ENCODE results near the gene SCMH1. TPM values are rescaled to one million over a fixed set of nuclear protein-coding genes. Genes with fewer than 3 reads are reported as not detected.

The SCMH1 gene
- total RNA-seq, 1 experiment from 2014 or later, result 19.4 TPM

GRCh38 chr1:41249319-41249718 is 7.2 kb upstream of the SCMH1 start (continued):
- TF ChIP-seq, protein P1, sequence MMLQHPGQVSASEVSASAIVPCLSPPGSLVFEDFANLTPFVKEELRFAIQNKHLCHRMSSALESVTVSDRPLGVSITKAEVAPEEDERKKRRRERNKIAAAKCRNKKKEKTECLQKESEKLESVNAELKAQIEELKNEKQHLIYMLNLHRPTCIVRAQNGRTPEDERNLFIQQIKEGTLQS (CRISPR knock-in tag; conservative IDR thresholded peaks at IDR 0.05), result no peak
- TF ChIP-seq ZNF671 (CRISPR knock-in tag; IDR thresholded peaks at IDR 0.05), result no peak

- no peaks in the 10 kb centered on the region for H3K36me3 Mint-ChIP-seq
- ChIA-PET POLR2A (no interaction called here), CTCF (interaction anchor here (0.5 kb wide), 1 partner anchor 298 kb away, joined by 3 read pairs; no protein-coding TSS in a partner anchor)
- H3K9me3 Mint-ChIP-seq, result peaks cover under 1% of the 10 kb centered on the region; the same call in 1 of the 2 replicates
- TF ChIP-seq ZNF416 (CRISPR knock-in tag; IDR thresholded peaks at IDR 0.05) (no peak), NFE2L1 (CRISPR knock-in tag; IDR thresholded peaks at IDR 0.05) (no peak), ZNF396 (CRISPR knock-in tag; IDR thresholded peaks at IDR 0.05; ENCODE audit: borderline replicate concordance) (no peak), MXD4 (CRISPR knock-in tag; IDR thresholded peaks at IDR 0.05; ENCODE audit: borderline replicate concordance) (no peak), CREM (CRISPR knock-in tag; IDR thresholded peaks at IDR 0.05) (no peak)
- H3K27me3 Mint-ChIP-seq (ENCODE audit: low read depth), result peaks cover 20% of the 10 kb centered on the region
- H3K4me1 Mint-ChIP-seq, result peaks cover 8% of the 10 kb centered on the region
- H3K4me3 Mint-ChIP-seq, result no peak overlapping the region
- DNase-seq (ENCODE audit: low spot score), result no peak
- no peak for ATAC-seq
- H3K27ac Mint-ChIP-seq, result no peak overlapping the region
These were observed 4.5 kb upstream of the SCMH1 start for GRCh38 chr1:41246568-41246967.

GRCh38 chr1:41245659-41246058 is 3.6 kb upstream of the SCMH1 start:
- Mint-ChIP-seq H3K9me3 (no peaks in the 10 kb centered on the region), H3K27ac (no peak overlapping the region), H3K27me3 (ENCODE audit: low read depth) (peaks cover 20% of the 10 kb centered on the region), H3K4me1 (peaks cover 11% of the 10 kb centered on the region), H3K4me3 (no peak overlapping the region), H3K36me3 (no peaks in the 10 kb centered on the region)
- no peak for ATAC-seq
- CTCF ChIA-PET, result no interaction called here
- DNase-seq (ENCODE audit: low spot score), result no peak
- POLR2A ChIA-PET, result no interaction called here
- TF ChIP-seq, protein P2, sequence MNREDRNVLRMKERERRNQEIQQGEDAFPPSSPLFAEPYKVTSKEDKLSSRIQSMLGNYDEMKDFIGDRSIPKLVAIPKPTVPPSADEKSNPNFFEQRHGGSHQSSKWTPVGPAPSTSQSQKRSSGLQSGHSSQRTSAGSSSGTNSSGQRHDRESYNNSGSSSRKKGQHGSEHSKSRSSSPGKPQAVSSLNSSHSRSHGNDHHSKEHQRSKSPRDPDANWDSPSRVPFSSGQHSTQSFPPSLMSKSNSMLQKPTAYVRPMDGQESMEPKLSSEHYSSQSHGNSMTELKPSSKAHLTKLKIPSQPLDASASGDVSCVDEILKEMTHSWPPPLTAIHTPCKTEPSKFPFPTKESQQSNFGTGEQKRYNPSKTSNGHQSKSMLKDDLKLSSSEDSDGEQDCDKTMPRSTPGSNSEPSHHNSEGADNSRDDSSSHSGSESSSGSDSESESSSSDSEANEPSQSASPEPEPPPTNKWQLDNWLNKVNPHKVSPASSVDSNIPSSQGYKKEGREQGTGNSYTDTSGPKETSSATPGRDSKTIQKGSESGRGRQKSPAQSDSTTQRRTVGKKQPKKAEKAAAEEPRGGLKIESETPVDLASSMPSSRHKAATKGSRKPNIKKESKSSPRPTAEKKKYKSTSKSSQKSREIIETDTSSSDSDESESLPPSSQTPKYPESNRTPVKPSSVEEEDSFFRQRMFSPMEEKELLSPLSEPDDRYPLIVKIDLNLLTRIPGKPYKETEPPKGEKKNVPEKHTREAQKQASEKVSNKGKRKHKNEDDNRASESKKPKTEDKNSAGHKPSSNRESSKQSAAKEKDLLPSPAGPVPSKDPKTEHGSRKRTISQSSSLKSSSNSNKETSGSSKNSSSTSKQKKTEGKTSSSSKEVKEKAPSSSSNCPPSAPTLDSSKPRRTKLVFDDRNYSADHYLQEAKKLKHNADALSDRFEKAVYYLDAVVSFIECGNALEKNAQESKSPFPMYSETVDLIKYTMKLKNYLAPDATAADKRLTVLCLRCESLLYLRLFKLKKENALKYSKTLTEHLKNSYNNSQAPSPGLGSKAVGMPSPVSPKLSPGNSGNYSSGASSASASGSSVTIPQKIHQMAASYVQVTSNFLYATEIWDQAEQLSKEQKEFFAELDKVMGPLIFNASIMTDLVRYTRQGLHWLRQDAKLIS (CRISPR knock-in tag; IDR thresholded peaks at IDR 0.05; ENCODE audit: borderline replicate concordance), result no peak
- TF ChIP-seq E2F4 (CRISPR knock-in tag; IDR thresholded peaks at IDR 0.05; ENCODE audit: borderline replicate concordance, low read depth), result no peak
- TF ChIP-seq ESRRA (CRISPR knock-in tag; IDR thresholded peaks at IDR 0.05; ENCODE audit: borderline replicate concordance), result no peak
- TF ChIP-seq CREM (CRISPR knock-in tag; IDR thresholded peaks at IDR 0.05), result no peak
- TF ChIP-seq SP1 (CRISPR knock-in tag; conservative IDR thresholded peaks at IDR 0.05), result no peak
- TF ChIP-seq, protein P3, sequence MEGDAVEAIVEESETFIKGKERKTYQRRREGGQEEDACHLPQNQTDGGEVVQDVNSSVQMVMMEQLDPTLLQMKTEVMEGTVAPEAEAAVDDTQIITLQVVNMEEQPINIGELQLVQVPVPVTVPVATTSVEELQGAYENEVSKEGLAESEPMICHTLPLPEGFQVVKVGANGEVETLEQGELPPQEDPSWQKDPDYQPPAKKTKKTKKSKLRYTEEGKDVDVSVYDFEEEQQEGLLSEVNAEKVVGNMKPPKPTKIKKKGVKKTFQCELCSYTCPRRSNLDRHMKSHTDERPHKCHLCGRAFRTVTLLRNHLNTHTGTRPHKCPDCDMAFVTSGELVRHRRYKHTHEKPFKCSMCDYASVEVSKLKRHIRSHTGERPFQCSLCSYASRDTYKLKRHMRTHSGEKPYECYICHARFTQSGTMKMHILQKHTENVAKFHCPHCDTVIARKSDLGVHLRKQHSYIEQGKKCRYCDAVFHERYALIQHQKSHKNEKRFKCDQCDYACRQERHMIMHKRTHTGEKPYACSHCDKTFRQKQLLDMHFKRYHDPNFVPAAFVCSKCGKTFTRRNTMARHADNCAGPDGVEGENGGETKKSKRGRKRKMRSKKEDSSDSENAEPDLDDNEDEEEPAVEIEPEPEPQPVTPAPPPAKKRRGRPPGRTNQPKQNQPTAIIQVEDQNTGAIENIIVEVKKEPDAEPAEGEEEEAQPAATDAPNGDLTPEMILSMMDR (IDR thresholded peaks at IDR 0.05), result no peak
- no peak for TF ChIP-seq CREB1 (CRISPR knock-in tag; IDR thresholded peaks at IDR 0.05)
- no peak for TF ChIP-seq NFYB (CRISPR knock-in tag; conservative IDR thresholded peaks at IDR 0.05; ENCODE audit: low read depth)
- no peak for TF ChIP-seq ZNF512 (CRISPR knock-in tag; IDR thresholded peaks at IDR 0.05; ENCODE audit: borderline replicate concordance)
- no peak for TF ChIP-seq ZNF219 (CRISPR knock-in tag; IDR thresholded peaks at IDR 0.05; ENCODE audit: borderline replicate concordance)
